Caco-2 (cell line): ENCODE results near the gene FTCD. TPM values are rescaled to one million over a fixed set of nuclear protein-coding genes. Genes with fewer than 3 reads are reported as not detected.

Experiments
- BruUV-seq: library from RNA; stranded (reverse); fragments of 400-500 nt; replicated peaks from 2 replicates; lab custom pipeline; 2021; lab: Mats Ljungman, UMichigan
- CTCF ChIA-PET: fragments of 300-600 bp; sonication (Branson Sonifier 250); formaldehyde crosslinking; loops from one replicate; lab custom pipeline; 2022; ENCODE audit warnings: antibody characterized with exemption; lab: Charles Lee
- POLR2A ChIA-PET: fragments of 300-600 bp; sonication (Branson Sonifier 250); formaldehyde crosslinking; loops from one replicate; lab custom pipeline; 2022; ENCODE audit warnings: antibody characterized with exemption; lab: Charles Lee
- DNase-seq, 2 experiments: peaks; one replicate each; pipeline versions ENCODE4 v3.0.0 to v3.0.0-alpha.2; 2020 to 2022
- H3K27me3 ChIP-seq: replicated peaks from 2 replicates; pipeline ENCODE4 v1.6.0; 2011; ENCODE audit warnings: low read length; ENCODE audit not compliant: control insufficient read depth, insufficient read depth
- H3K36me3 ChIP-seq: 2 replicates; pipeline ENCODE4 v1.5.1; 2011; ENCODE audit warnings: low read length; ENCODE audit not compliant: control insufficient read depth, insufficient read depth
- H3K4me1 ChIP-seq: fragments of 250-450 bp; sonication (Bioruptor Pico); 2 replicates; pipeline ENCODE4 v1.5.1; 2020; ENCODE audit warnings: mild to moderate bottlenecking
- H3K4me3 ChIP-seq: 2 replicates; pipeline ENCODE4 v1.5.1; 2011; ENCODE audit warnings: low read depth, mild to moderate bottlenecking, control low read depth, low read length
- H3K9me3 ChIP-seq: fragments of 250-450 bp; sonication (Bioruptor Pico); 2 replicates; pipeline ENCODE4 v1.5.1; 2020; ENCODE audit warnings: mild to moderate bottlenecking, moderate library complexity
- H3K27ac Mint-ChIP-seq: one replicate; pipeline ENCODE4 v1.8.0; 2022; ENCODE audit warnings: mixed read lengths; ENCODE audit not compliant: unreplicated experiment
- H3K27me3 Mint-ChIP-seq: one replicate; pipeline ENCODE4 v1.8.0; 2022; ENCODE audit warnings: mixed read lengths; ENCODE audit not compliant: insufficient read depth, unreplicated experiment
- H3K36me3 Mint-ChIP-seq: one replicate; pipeline ENCODE4 v1.8.0; 2022; ENCODE audit warnings: mild to moderate bottlenecking, mixed read lengths; ENCODE audit not compliant: insufficient read depth, unreplicated experiment
- H3K4me1 Mint-ChIP-seq: one replicate; pipeline ENCODE4 v1.8.0; 2022; ENCODE audit warnings: low read depth, mixed read lengths; ENCODE audit not compliant: unreplicated experiment
- H3K4me3 Mint-ChIP-seq: one replicate; pipeline ENCODE4 v1.8.0; 2022; ENCODE audit warnings: mild to moderate bottlenecking, moderate library complexity, mixed read lengths; ENCODE audit not compliant: unreplicated experiment
- H3K9me3 Mint-ChIP-seq: one replicate; pipeline ENCODE4 v1.8.0; 2022; ENCODE audit warnings: mixed read lengths; ENCODE audit not compliant: unreplicated experiment
- intact Hi-C: fragments of 100-400 bp; cut with micrococcal nuclease; formaldehyde crosslinking; loops from one replicate; pipeline ENCODE4 v1.10.0; 2022; ENCODE audit not compliant: unreplicated experiment
- total RNA-seq: library from RNA; stranded (reverse); gene quantifications from 2 replicates; pipeline ENCODE4 v1.2.3, GENCODE V29; 2022
- TF ChIP-seq, protein P1 (sequence below), 2 experiments: fragments of 200-600 bp in 1 of 2; IDR thresholded peaks; 1 replicate in 1 of 2; 2 replicates in 1 of 2; pipeline versions ENCODE4 v1.5.1 to v1.8.0; 2011 to 2022; ENCODE audit warnings: antibody characterized with exemption in 1 of 2, control low read depth in 1 of 2, inconsistent platforms in 1 of 2, low read depth in 1 of 2, low read length in 1 of 2, mild to moderate bottlenecking in 1 of 2, moderate library complexity in 1 of 2; ENCODE audit not compliant: insufficient read depth in 1 of 2, severe bottlenecking in 1 of 2, unreplicated experiment in 1 of 2

Gene FTCD
- total RNA-seq, 1 experiment from 2014 or later, result 3.5 TPM

DNA sequence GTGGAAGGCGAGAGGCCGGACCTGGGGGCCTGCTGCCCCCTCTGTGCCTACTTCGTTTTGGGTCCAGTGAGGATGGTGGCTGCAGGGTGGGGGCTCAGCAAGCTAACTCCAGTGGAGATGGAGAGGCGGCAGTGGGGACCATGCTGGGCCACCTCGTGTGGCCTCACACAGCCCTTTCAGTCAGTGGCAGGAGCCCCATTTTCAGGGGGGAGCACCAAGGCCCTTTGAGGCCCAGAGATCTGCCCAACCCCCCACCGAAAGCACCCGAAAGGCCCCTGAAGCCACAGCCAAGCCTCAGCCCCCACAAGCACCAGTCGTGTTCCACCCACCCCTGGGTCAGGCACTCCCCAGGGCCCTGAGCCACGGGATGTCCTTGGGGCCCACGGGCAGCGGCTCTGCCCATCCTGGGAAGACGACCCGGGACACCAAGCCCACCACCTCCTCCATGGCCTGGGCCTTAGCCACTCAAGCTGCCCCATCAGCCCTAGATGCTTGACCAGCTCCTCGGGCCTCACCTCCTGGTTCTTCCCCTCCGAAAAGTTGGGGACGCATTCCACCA, 345 bp downstream of the FTCD start:
- Histone ChIP-seq H3K36me3 (no peaks in the 10 kb centered on the region), H3K27me3 (no peaks in the 10 kb centered on the region), H3K4me1 (no peaks in the 10 kb centered on the region), H3K4me3 (peak overlapping the region; percentile 20; the same call in 1 of the 2 replicates), H3K9me3 (no peaks in the 10 kb centered on the region)
- Mint-ChIP-seq H3K4me3 (no peak overlapping the region), H3K36me3 (peaks cover 16% of the 10 kb centered on the region), H3K4me1 (peaks cover 7% of the 10 kb centered on the region), H3K9me3 (no peaks in the 10 kb centered on the region), H3K27me3 (no peaks in the 10 kb centered on the region), H3K27ac (no peak overlapping the region)
- intact Hi-C loops, result no loop called here
- CTCF ChIA-PET, result no interaction called here
- TF ChIP-seq, protein P1, sequence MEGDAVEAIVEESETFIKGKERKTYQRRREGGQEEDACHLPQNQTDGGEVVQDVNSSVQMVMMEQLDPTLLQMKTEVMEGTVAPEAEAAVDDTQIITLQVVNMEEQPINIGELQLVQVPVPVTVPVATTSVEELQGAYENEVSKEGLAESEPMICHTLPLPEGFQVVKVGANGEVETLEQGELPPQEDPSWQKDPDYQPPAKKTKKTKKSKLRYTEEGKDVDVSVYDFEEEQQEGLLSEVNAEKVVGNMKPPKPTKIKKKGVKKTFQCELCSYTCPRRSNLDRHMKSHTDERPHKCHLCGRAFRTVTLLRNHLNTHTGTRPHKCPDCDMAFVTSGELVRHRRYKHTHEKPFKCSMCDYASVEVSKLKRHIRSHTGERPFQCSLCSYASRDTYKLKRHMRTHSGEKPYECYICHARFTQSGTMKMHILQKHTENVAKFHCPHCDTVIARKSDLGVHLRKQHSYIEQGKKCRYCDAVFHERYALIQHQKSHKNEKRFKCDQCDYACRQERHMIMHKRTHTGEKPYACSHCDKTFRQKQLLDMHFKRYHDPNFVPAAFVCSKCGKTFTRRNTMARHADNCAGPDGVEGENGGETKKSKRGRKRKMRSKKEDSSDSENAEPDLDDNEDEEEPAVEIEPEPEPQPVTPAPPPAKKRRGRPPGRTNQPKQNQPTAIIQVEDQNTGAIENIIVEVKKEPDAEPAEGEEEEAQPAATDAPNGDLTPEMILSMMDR (IDR thresholded peaks at IDR 0.05; ENCODE audit: insufficient read depth in 1 of 2, low read depth in 1 of 2, low read length in 1 of 2, severe bottlenecking in 1 of 2, unreplicated experiment in 1 of 2), result no peak
- POLR2A ChIA-PET, result no interaction called here
- no TSS peak for BruUV-seq
- DNase-seq, result no peak

DNA sequence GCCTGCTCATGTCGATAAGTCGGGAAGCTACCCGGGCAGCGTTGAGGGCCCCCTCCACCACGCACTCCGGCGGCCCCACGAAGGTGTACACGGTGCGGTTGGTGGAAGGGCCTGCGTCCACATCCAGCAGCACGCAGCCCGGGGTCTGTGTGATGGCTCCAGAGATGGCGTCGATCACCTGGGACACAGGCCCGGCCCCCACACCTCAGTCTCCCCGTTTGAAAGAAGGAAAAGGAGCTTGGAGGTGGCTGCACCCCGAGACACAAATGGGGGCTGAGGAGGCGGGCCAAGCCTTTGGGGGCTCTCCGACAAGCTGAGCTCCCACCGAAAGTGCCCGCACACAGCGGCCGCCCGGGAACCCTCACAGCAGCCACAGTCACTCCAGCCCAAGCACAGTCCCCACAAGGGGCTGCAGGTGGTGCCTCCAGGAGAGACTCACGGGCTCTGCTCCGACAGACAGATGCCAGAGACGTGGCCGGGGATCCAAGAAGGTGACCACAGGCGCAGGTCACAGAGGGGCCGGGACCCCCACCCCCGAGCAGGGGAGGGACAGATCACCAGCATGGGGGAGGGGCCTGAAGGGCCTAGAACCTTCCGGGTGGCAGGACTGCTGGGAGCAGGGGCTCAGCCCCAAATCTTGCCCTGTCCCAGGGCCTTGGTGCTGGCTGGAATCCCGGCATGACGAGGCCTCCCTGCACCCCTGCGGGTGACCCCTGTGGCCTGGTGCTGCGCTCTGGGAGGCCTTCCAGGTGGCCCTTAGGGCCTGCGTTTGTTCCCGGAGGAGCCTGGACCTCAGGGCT, 1.0 kb downstream of the FTCD start:
- POLR2A ChIA-PET, result no interaction called here

More for the DNA sequence above, 1.0 kb downstream of the FTCD start:
- Mint-ChIP-seq H3K9me3 (no peaks in the 10 kb centered on the region), H3K27ac (no peak overlapping the region), H3K36me3 (peaks cover 12% of the 10 kb centered on the region), H3K4me1 (peaks cover 7% of the 10 kb centered on the region), H3K27me3 (no peaks in the 10 kb centered on the region), H3K4me3 (no peak overlapping the region)
- Histone ChIP-seq H3K4me3 (no peak overlapping the region), H3K36me3 (no peaks in the 10 kb centered on the region), H3K27me3 (no peaks in the 10 kb centered on the region), H3K4me1 (no peaks in the 10 kb centered on the region), H3K9me3 (no peaks in the 10 kb centered on the region)
- TF ChIP-seq, protein P1 (IDR thresholded peaks at IDR 0.05; ENCODE audit: insufficient read depth in 1 of 2, low read depth in 1 of 2, low read length in 1 of 2, severe bottlenecking in 1 of 2, unreplicated experiment in 1 of 2), result no peak
- CTCF ChIA-PET, result interaction anchor here (2.4 kb wide), 1 partner anchor 11 kb away, joined by 6 read pairs; no protein-coding TSS in a partner anchor
- intact Hi-C loops, result no loop called here
- no TSS peak for BruUV-seq
- DNase-seq, result no peak
